Astrocyte of the cerebellum (primary cell): ENCODE data around the gene NDUFA6.

Experiments used
- DNase-seq: peaks from one replicate; pipeline ENCODE4 v3.0.0-alpha.2; 2011; ENCODE audit warnings: low read depth
- H3K4me3 ChIP-seq: 2 replicates; pipeline ENCODE4 v1.5.1; 2011; ENCODE audit warnings: mild to moderate bottlenecking, low read depth, low read length, moderate library complexity
- CTCF ChIP-seq: IDR thresholded peaks from 2 replicates; pipeline ENCODE4 v1.5.1; 2012; ENCODE audit warnings: low read length, low read depth, moderate library complexity, mild to moderate bottlenecking; ENCODE audit errors: missing control alignments
- in situ Hi-C: cut with HindIII; loops from 2 replicates; pipeline ENCODE4 v1.10.0; 2017; ENCODE audit warnings: low sequenced_read_pairs

The NDUFA6 gene

DNA sequence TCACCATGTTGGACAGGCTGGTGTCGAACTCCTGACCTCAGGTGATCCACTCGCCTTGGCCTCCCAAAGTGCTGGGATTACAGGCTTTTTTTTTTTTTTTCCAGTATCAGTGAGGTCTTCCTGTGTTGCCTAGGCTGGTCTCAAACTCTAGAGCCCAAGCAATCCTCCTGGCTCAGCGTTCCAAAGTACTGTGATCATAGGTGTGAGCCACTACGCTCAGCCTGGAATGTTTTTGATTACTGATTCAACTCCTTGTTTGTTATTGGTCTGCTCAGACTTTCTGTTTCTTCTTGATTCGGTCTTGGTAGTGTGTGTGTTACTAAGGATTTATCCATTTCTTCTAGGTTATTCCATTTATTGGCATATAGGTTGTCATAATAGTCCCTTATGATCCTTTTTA, 51.3 kb downstream of the NDUFA6 start:
- no peak overlapping the region for H3K4me3 ChIP-seq
- no peak for DNase-seq
- no peak for TF ChIP-seq CTCF
- in situ Hi-C loops: no loop called here
